SK-N-MC (cell line): ENCODE data around the gene TYRO3.

Experiments
- DNase-seq: peaks from one replicate; pipeline ENCODE4 v3.0.0-alpha.2; 2011; ENCODE audit warnings: low read depth, low spot score
- H3K27ac ChIP-seq: fragments of 200-600 bp; sonication (generic); 2 replicates; pipeline ENCODE4 v1.5.1; 2016; ENCODE audit warnings: mixed run types
- H3K36me3 ChIP-seq: fragments of 200-600 bp; sonication (generic); 2 replicates; pipeline ENCODE4 v1.6.1; 2017; ENCODE audit warnings: antibody characterized with exemption, low read length, mixed read lengths; ENCODE audit not compliant: insufficient read depth
- H3K4me3 ChIP-seq: fragments of 200-600 bp; sonication (generic); 2 replicates; pipeline ENCODE4 v1.5.1; 2016
- H3K9ac ChIP-seq: fragments of 200-600 bp; sonication (generic); 2 replicates; pipeline ENCODE4 v1.8.0; 2017; ENCODE audit warnings: mixed run types, mixed read lengths; ENCODE audit not compliant: insufficient read length
- H3K9me3 ChIP-seq: fragments of 200-600 bp; sonication (generic); 2 replicates; pipeline ENCODE4 v1.6.1; 2017; ENCODE audit warnings: low read depth, mild to moderate bottlenecking, antibody characterized with exemption, low read length, moderate library complexity, mixed read lengths
- EZH2 ChIP-seq: fragments of 200-600 bp; sonication (generic); IDR thresholded peaks from one replicate; pipeline ENCODE4 v1.6.1; 2017; ENCODE audit warnings: antibody characterized with exemption
- FOXP2 ChIP-seq: optimal IDR thresholded peaks from 2 replicates; pipeline ENCODE3; 2011; ENCODE audit warnings: mild to moderate bottlenecking, moderate library complexity; ENCODE audit not compliant: insufficient read depth; ENCODE audit errors: extremely low read length, control extremely low read depth
- POLR2AphosphoS5 ChIP-seq: IDR thresholded peaks from 2 replicates; pipeline ENCODE4 v1.6.1; 2012; ENCODE audit warnings: mild to moderate bottlenecking, low read depth, low read length, borderline replicate concordance

The TYRO3 gene

GRCh38 chr15:41597787-41598186 lies 38.8 kb downstream of the TYRO3 start:
- H3K9me3 ChIP-seq, result no peaks in the 10 kb centered on the region
- no peaks in the 10 kb centered on the region for H3K36me3 ChIP-seq
- H3K9ac ChIP-seq, result no peak overlapping the region
- H3K4me3 ChIP-seq, result no peak overlapping the region
- TF ChIP-seq POLR2AphosphoS5 (no peak), FOXP2 (no peak), EZH2 (no peak)
- H3K27ac ChIP-seq, result no peak overlapping the region
- DNase-seq, result no peak

DNA sequence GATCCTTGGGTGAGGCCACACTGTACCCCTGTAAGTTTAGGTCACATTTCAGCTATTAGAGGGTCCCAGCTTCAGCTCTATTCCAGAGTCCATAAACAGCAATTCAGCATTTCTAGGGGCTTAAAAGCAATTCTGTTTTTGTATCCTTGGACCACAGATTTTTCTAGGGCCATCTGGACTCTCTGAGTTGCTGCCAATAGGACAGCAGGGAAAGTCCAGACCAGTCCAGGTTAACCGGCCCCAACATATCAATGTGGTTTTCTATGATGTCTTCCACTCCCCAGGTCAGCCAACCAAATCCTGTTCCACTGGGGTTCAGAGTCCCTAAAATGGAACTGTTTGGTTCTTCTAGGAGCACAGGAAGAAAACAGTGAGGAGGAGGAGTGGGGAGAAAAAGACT lies 40.0 kb downstream of the TYRO3 start:
- H3K36me3 ChIP-seq, result no peaks in the 10 kb centered on the region
- TF ChIP-seq POLR2AphosphoS5, result no peak
- no peak for TF ChIP-seq FOXP2
- TF ChIP-seq EZH2, result no peak
- no peak for DNase-seq

DNA sequence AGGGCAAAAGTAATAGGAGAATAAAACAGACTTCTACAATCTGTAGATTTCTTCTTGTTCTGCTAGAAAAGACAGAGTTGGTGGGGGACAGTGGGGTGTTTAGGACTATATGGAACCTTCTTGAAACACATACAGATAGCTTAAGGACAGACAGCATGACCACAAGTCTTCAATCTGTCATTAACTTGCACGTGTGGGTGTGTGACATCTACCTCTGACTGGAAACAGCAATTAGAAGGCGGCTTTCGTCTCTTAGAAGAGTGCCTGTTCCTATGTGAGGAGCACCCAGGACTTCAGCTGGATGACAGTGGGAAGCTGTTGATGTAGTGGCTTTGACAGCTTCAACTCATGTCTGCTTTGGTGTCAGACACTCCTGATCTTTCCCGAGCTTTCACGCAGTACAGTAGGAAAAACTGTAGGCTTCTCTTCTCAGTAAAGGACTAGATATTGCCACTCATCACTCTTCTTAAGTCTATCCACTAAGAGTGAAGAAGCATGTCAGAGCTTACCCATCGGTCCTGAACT lies 44.5 kb downstream of the TYRO3 start:
- H3K9ac ChIP-seq, result no peak overlapping the region
- TF ChIP-seq FOXP2 (no peak), EZH2 (no peak), POLR2AphosphoS5 (no peak)
- no peak overlapping the region for H3K4me3 ChIP-seq

More for the DNA sequence above, 40.0 kb downstream of the TYRO3 start:
- no peak overlapping the region for H3K4me3 ChIP-seq
- H3K27ac ChIP-seq, result no peak overlapping the region
- H3K9me3 ChIP-seq, result no peaks in the 10 kb centered on the region
- no peak overlapping the region for H3K9ac ChIP-seq

GRCh38 chr15:41603941-41604911 lies 45.2 kb downstream of the TYRO3 start:
- no peak for DNase-seq
- no peak for TF ChIP-seq EZH2
- Histone ChIP-seq H3K4me3 (peak overlapping the region; percentile 10; the same call in 1 of the 2 replicates), H3K36me3 (no peaks in the 10 kb centered on the region), H3K9ac (no peak overlapping the region), H3K9me3 (no peaks in the 10 kb centered on the region), H3K27ac (no peak overlapping the region)

More for the DNA sequence above, 44.5 kb downstream of the TYRO3 start:
- H3K36me3 ChIP-seq, result no peaks in the 10 kb centered on the region
- DNase-seq, result no peak
- no peaks in the 10 kb centered on the region for H3K9me3 ChIP-seq
- no peak overlapping the region for H3K27ac ChIP-seq

- Histone ChIP-seq H3K4me3 (no peak overlapping the region), H3K27ac (no peak overlapping the region), H3K36me3 (no peaks in the 10 kb centered on the region), H3K9ac (no peak overlapping the region), H3K9me3 (no peaks in the 10 kb centered on the region)
- no peak for DNase-seq
- no peak for TF ChIP-seq EZH2
- TF ChIP-seq FOXP2, result no peak
- no peak for TF ChIP-seq POLR2AphosphoS5
Measured at GRCh38 chr15:41605566-41605965, 46.6 kb downstream of the TYRO3 start.

GRCh38 chr15:41606997-41607396 lies 48.0 kb downstream of the TYRO3 start:
- TF ChIP-seq EZH2, result no peak
- TF ChIP-seq FOXP2, result no peak
- H3K9ac ChIP-seq, result no peak overlapping the region
- no peaks in the 10 kb centered on the region for H3K9me3 ChIP-seq
- H3K4me3 ChIP-seq, result no peak overlapping the region
- H3K27ac ChIP-seq, result no peak overlapping the region
- no peak for DNase-seq
- H3K36me3 ChIP-seq, result no peaks in the 10 kb centered on the region

DNA sequence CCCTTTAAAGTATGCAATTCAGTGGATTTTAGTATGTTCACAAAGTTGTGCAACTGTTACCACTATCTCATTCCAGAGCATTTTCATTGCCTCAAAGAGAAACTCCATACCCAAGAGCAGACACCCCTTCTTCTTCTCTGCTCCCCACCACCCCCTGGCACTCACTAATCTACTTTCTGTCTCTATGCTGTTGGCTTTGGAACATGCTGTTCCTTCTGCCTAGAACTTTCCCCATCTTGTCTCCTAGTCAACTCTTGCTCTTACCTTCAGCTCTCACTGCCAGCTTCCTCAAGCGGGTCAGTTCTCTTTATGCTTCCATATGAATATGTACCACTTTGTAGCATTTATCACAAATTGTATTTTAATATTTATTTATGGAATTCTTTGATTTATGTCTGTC lies 50.1 kb downstream of the TYRO3 start:
- Histone ChIP-seq H3K36me3 (no peaks in the 10 kb centered on the region), H3K27ac (no peak overlapping the region), H3K9ac (no peak overlapping the region), H3K4me3 (no peak overlapping the region), H3K9me3 (no peaks in the 10 kb centered on the region)
- DNase-seq, result no peak
- TF ChIP-seq POLR2AphosphoS5 (no peak), FOXP2 (no peak), EZH2 (no peak)

GRCh38 chr15:41610048-41610447 lies 51.0 kb downstream of the TYRO3 start:
- no peak overlapping the region for H3K4me3 ChIP-seq
- H3K27ac ChIP-seq, result no peak overlapping the region
- DNase-seq, result no peak
- H3K9ac ChIP-seq, result no peak overlapping the region
- no peaks in the 10 kb centered on the region for H3K9me3 ChIP-seq
- H3K36me3 ChIP-seq, result no peaks in the 10 kb centered on the region
- no peak for TF ChIP-seq POLR2AphosphoS5
- no peak for TF ChIP-seq FOXP2
- TF ChIP-seq EZH2, result no peak
